Astrocyte of the hippocampus (primary cell): ENCODE measurements around the gene LRP6.
A peak's percentile ranks its signal among the peaks of the same experiment; 100 is the strongest.
"Not testable (repeated sequence)": the region's sequence is repeated elsewhere in the genome, so short reads cannot be mapped to it uniquely, and the experiment has no call there.

ENCODE experiments used
- DNase-seq: peaks from one replicate; pipeline ENCODE4 v3.0.0; 2011; ENCODE audit warnings: low read depth, low spot score

Gene LRP6

GRCh38 chr12:12121061-12121460 is 145.8 kb downstream of the LRP6 start:
- DNase-seq, result no peak

DNA sequence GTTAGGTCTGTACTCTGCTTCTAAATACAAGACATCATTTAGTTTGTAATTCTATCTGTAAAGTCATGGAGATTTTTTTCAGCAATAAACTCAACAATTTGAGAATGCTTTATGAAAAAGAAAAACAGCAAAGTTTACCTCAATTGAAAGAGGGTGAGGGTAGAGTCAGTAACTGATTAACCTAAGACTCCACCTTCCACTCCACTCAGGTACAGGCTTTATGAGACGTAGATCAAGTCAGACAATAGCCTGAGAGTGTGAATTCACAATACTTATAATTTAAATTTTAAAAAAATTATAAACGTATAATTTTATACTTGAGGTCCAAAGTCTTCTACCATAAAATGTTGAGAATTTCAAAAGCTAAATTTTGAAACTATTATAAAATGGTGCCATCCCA is 150.2 kb downstream of the LRP6 start:
- DNase-seq, result no peak

GRCh38 chr12:12115514-12115913 is 151.3 kb downstream of the LRP6 start:
- DNase-seq, result no peak

GRCh38 chr12:12110923-12111555 is 155.8 kb downstream of the LRP6 start:
- DNase-seq, result not testable (repeated sequence)

DNA sequence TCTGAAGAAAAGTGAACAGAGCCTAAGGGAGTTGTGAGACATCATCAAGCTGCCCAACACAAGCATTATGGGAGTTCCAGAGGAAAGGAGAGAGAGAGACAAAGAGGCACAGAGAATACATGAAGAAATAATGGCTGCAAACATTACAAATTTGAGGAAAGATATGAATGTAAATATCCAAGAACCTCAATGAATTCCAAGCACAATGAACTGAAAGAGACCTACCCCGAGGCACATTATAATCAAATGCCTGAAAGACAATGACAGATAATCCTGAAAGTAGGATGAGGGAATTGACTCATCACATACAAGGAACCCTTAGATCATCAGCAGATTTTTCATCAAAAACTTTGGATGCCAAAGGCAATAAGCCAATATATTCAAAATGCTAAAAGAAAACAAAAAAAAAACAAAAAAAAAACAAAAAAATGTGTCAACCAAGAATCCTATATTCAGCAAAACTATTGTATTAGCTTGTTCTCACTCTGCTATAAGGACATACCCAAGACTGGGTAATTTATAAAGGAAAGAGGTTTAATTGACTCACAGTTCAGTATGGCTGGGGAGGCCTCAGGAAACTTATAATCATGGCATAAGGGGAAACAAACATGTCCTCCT is 158.3 kb downstream of the LRP6 start:
- no peak for DNase-seq

DNA sequence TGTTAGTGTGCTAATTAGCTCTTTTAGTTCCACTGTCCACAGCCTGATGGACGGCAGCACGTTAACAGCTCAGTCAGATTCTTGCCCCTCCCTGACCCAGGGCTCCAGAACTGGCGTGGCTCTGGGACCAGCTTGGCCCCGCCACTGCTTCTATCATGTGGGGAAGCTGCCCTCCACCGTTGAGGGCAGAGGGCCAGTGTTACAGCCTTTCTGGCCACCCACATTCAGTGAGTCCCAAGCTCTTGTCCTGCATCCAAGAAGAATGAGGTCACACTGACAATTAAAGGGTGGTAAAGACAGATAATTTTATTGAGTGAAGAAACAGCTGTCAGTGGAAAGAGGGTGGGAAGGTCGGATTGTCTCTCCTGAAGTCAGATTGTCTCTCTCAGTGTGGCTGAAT is 159.2 kb downstream of the LRP6 start:
- no peak for DNase-seq

GRCh38 chr12:12099102-12099501 is 167.7 kb downstream of the LRP6 start:
- DNase-seq, result no peak

- no peak for DNase-seq
Measured at GRCh38 chr12:12098691-12099015, 168.2 kb downstream of the LRP6 start.

DNA sequence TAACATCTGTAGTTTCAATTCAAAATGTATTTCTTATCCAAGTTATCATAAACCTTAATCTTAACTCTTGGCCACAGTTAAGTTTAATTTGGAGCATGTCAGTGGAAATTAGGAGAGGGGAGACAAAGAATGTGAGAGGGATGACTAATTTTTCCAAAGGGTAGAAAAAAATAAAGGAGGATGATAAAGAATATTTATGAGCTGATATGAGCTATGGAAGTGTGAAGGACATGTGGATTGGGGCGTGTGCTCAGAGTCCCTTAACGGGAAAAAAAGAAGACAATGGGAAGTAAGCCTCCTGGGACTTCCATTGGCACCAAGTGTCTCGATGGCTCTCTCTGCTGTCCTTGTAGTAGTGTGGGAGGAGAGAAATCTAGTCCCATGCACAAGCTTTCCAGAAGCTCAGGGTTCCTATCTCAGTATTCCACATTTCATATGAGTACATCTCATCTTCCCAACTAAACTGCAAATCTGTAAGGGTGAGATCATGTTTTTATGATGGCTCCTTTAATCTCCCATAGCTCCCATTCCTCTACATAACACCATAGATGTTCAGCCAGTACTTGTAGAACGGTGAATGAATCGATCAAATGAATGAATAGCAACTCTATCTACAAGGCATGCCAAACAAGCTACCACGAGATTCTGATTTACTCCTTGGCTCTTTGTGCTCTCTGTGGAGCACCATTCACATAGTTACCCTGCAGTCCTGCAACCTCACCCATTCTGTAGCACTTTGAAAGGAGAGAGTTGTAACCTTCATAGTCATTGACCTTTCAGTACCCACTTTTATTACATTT is 168.8 kb downstream of the LRP6 start:
- DNase-seq, result no peak

- no peak for DNase-seq
Measured at GRCh38 chr12:12095021-12095420, 171.8 kb downstream of the LRP6 start.

DNA sequence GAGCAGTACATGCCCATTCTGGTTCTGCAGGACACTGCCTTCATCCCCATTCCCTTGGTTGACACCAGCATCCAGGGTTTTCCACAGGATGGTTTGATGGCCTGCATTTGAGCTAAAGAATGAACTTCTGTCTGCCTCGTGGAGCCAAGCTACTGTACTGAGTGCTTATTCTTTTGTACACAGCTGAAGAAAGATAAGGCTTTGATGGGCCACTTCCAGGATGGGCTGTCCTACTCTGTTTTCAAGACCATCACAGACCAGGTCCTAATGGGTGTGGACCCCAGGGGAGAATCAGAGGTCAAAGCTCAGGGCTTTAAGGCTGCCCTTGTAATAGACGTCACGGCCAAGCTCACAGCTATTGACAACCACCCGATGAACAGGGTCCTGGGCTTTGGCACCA is 172.4 kb downstream of the LRP6 start:
- DNase-seq, result no peak

- DNase-seq, result peak; percentile 18
Measured at GRCh38 chr12:12091977-12092663, 174.7 kb downstream of the LRP6 start.

- DNase-seq, result no peak
Measured at GRCh38 chr12:12091071-12091470, 175.8 kb downstream of the LRP6 start.

DNA sequence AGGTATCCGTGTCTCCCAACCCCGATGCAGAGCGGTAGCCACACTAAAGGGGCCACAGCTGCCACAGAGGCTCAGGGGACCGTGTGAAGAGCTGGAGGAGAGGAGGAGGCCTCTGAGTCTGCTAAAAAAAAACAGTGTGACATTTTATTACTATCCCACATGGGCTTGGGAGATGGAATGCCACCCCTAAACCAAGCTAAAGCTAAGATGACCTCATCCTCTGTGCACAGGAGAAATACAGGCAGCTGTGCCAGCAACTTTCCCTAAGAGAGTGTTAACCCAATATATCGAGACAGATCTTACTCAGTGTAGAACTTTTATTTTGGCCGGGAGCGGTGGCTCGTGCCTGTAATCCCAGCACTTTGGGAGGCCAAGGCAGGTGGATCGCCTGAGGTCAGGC is 178.1 kb downstream of the LRP6 start:
- no peak for DNase-seq

- no peak for DNase-seq
Measured at GRCh38 chr12:12088147-12088546, 178.7 kb downstream of the LRP6 start.

DNA sequence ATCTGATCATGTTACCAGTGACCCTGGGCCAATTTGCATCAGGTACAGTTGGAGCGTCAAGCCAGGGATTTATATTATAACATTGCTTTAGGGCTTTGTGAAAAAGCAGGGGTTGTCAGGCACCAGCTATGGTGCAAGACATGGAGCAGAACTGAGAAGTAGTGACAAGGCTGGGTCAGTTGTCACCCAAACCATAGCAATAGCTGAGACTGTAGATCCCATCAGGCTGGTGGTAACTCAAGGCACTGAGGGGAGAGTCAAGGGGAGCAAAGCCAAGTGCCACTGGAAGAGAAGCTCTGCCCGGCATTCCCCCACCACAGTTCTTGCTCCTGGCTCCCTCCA is 179.2 kb downstream of the LRP6 start:
- no peak for DNase-seq

DNA sequence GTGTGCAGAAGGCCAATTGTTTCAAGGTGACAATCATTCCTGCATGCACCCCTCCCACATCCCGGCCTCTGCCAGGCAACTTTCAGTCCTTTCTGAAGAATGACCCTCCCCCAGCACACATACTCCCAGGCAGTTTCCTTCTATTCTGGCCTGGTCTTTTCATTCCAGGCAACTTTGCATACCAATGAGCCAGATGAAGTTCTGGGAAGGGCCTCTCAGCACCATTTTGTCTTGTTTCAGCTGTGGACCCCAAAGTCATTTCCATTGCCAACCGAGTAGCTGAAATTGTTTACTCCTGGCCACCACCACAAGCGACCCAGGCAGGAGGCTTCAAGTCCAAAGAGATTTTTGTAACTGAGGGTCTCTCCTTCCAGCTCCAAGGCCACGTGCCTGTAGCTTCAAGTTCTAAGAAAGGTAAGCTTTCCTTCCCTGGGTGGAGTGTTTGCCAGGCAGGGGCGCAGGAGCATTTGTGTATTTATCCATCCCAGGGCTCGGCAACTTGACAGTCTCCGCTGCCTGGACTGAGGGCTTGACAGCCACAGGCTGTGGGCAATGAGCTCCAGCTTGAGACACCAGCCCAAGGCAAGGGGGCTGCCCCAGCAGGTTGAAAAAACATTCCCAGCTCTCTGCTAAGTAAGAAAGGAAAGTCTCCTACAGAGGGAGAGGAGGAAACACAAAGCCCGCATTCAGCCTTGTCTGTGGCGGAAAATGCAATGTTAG is 179.7 kb downstream of the LRP6 start:
- peak; percentile 59 for DNase-seq

GRCh38 chr12:12086362-12086761 is 180.5 kb downstream of the LRP6 start:
- DNase-seq, result peak; percentile 15

GRCh38 chr12:12083688-12084087 is 183.2 kb downstream of the LRP6 start:
- peak; percentile 22 for DNase-seq

GRCh38 chr12:12081836-12082497 is 184.9 kb downstream of the LRP6 start:
- peak; percentile 41 for DNase-seq

- peak; percentile 27 for DNase-seq
Measured at GRCh38 chr12:12079291-12079690, 187.6 kb downstream of the LRP6 start.
